A549 (cell line): Measurements from ENCODE around the gene CABCOCO1. TPM values are rescaled to one million over a fixed set of nuclear protein-coding genes. Genes with fewer than 3 reads are reported as not detected.

ENCODE experiments used
- ATAC-seq, 2 experiments: fragments of 200-7000 bp in 1 of 2; fragments of >200 bp in 1 of 2; cut with Nextera tagmentation in 1 of 2; cut with Tn5 transposase in 1 of 2; 3 replicates each; pipeline versions ENCODE4 v1.8.0 to v1.9.1; 2018 to 2020; ENCODE audit warnings: mild to moderate bottlenecking in 1 of 2, moderate library complexity in 1 of 2
- CTCF ChIA-PET: fragments of 300-600 bp; sonication (Branson Sonifier 250); formaldehyde crosslinking; extraction: SDS; loops from one replicate; lab custom pipeline; 2021; ENCODE audit warnings: antibody characterized with exemption, inconsistent platforms; lab: Yijun Ruan, JAX
- POLR2A ChIA-PET: fragments of 350-600 bp; formaldehyde crosslinking; extraction: SDS; loops from one replicate; lab custom pipeline; 2021; ENCODE audit warnings: antibody characterized with exemption, inconsistent platforms; lab: Yijun Ruan, JAX
- DNase-seq, 2 experiments: peaks; one replicate each; pipeline versions ENCODE4 v3.0.0 to v3.0.0-alpha.2; 2011 to 2016; ENCODE audit warnings: low read depth in 1 of 2, low spot score in 1 of 2
- FAIRE-seq: peaks from 2 replicates; lab custom pipeline; 2011; peaks lifted over from hg19 to GRCh38; lab: Jason Lieb, UNC
- H3K27ac ChIP-seq, 2 experiments: fragments of >200 bp; sonication (Bioruptor Twin); formaldehyde crosslinking; 3 replicates each; pipeline ENCODE4 v1.5.1; 2016 to 2017
- H3K4me1 ChIP-seq: fragments of >200 bp; sonication (Bioruptor Twin); formaldehyde crosslinking; 3 replicates; pipeline ENCODE4 v1.6.1; 2016
- H3K4me2 ChIP-seq: fragments of >200 bp; sonication (Bioruptor Twin); formaldehyde crosslinking; 3 replicates; pipeline ENCODE4 v1.6.1; 2016
- H3K4me3 ChIP-seq: fragments of >200 bp; sonication (Bioruptor Twin); formaldehyde crosslinking; 3 replicates; pipeline ENCODE4 v1.5.1; 2016
- H3K9me3 ChIP-seq: fragments of >200 bp; sonication (Bioruptor Twin); formaldehyde crosslinking; 3 replicates; pipeline ENCODE4 v1.6.1; 2016
- BCL3 ChIP-seq: fragments of >200 bp; sonication (Bioruptor Twin); formaldehyde crosslinking; IDR thresholded peaks from 3 replicates; pipeline ENCODE4 v1.6.1; 2016
- CEBPB ChIP-seq, 2 experiments: fragments of >200 bp in 1 of 2; sonication (Bioruptor Twin) in 1 of 2; formaldehyde crosslinking in 1 of 2; IDR thresholded peaks; 2 replicates each; pipeline ENCODE4 v1.6.1; 2012 to 2016
- ELK1 ChIP-seq: fragments of 150-350 bp; IDR thresholded peaks from 2 replicates; pipeline ENCODE4 v1.6.1; 2014; ENCODE audit warnings: low read depth, mild to moderate bottlenecking, low read length
- EP300 ChIP-seq, 2 experiments: fragments of >200 bp; sonication (Bioruptor Twin); formaldehyde crosslinking; IDR thresholded peaks; 2 replicates in 1 of 2; 3 replicates in 1 of 2; pipeline ENCODE4 v1.6.1; 2016 to 2017
- FOSL2 ChIP-seq, 2 experiments: fragments of 450-650 bp in 1 of 2; fragments of >200 bp in 1 of 2; sonication (Bioruptor Twin) in 1 of 2; formaldehyde crosslinking; IDR thresholded peaks; 2 replicates each; pipeline versions ENCODE4 v1.5.0 to v1.6.1; 2016 to 2020; ENCODE audit warnings: mild to moderate bottlenecking in 1 of 2, moderate library complexity in 1 of 2
- GATA3 ChIP-seq: IDR thresholded peaks from 2 replicates; pipeline ENCODE4 v1.6.1; 2012; ENCODE audit warnings: borderline replicate concordance
- HES2 ChIP-seq: fragments of >200 bp; sonication (Bioruptor Twin); formaldehyde crosslinking; IDR thresholded peaks from 2 replicates; pipeline ENCODE4 v1.6.1; 2016
- HEYL ChIP-seq: fragments of 250-450 bp; sonication (Bioruptor Pico); IDR thresholded peaks from 2 replicates; pipeline ENCODE4 v1.8.0; 2021; ENCODE audit warnings: mild to moderate bottlenecking, moderate library complexity
- HMGXB4 ChIP-seq: fragments of 250-450 bp; sonication (Bioruptor Pico); IDR thresholded peaks from 2 replicates; pipeline ENCODE4 v1.5.0; 2021; ENCODE audit warnings: mild to moderate bottlenecking, moderate library complexity, borderline replicate concordance
- HOXB5 ChIP-seq: fragments of 250-450 bp; sonication (Bioruptor Pico); IDR thresholded peaks from 2 replicates; pipeline ENCODE4 v1.5.0; 2020; ENCODE audit warnings: mild to moderate bottlenecking, moderate library complexity
- JUN ChIP-seq, 2 experiments: fragments of >200 bp; sonication (Bioruptor Twin); formaldehyde crosslinking; IDR thresholded peaks; 2 replicates in 1 of 2; 3 replicates in 1 of 2; pipeline ENCODE4 v1.6.1; 2016 to 2017
- JUNB ChIP-seq: fragments of >200 bp; sonication (Bioruptor Twin); formaldehyde crosslinking; IDR thresholded peaks from 2 replicates; pipeline ENCODE4 v1.6.1; 2016
- KDM1A ChIP-seq: fragments of 200-600 bp; sonication (generic); IDR thresholded peaks from 2 replicates; pipeline ENCODE4 v1.6.1; 2016; ENCODE audit warnings: low read depth, mild to moderate bottlenecking
- MAFK ChIP-seq: fragments of 450-650 bp; IDR thresholded peaks from 2 replicates; pipeline ENCODE4 v1.6.1; 2014; ENCODE audit not compliant: partially characterized antibody
- MAX ChIP-seq: IDR thresholded peaks from 2 replicates; pipeline ENCODE4 v1.6.1; 2012
- MAZ ChIP-seq: fragments of 150-350 bp; IDR thresholded peaks from 2 replicates; pipeline ENCODE4 v1.6.1; 2014; ENCODE audit warnings: antibody characterized with exemption, low read depth, low read length, borderline replicate concordance
- MYC ChIP-seq: IDR thresholded peaks from 2 replicates; pipeline ENCODE4 v1.6.1; 2012; ENCODE audit warnings: mild to moderate bottlenecking, inconsistent platforms, low read length, improper control_type of control experiment, borderline replicate concordance
- NR3C1 ChIP-seq: fragments of >200 bp; sonication (Bioruptor Twin); formaldehyde crosslinking; IDR thresholded peaks from 3 replicates; pipeline ENCODE4 v1.6.1; 2017
- RAD21 ChIP-seq, 2 experiments: fragments of >200 bp in 1 of 2; sonication (Bioruptor Twin) in 1 of 2; formaldehyde crosslinking in 1 of 2; IDR thresholded peaks in 1 of 2; conservative IDR thresholded peaks in 1 of 2; 2 replicates in 1 of 2; 3 replicates in 1 of 2; pipeline ENCODE4 v1.6.1; 2012 to 2018; ENCODE audit warnings: inconsistent platforms in 1 of 2
- RFX5 ChIP-seq: fragments of 450-650 bp; IDR thresholded peaks from 2 replicates; pipeline ENCODE4 v1.7.1; 2014; ENCODE audit warnings: antibody characterized with exemption, mild to moderate bottlenecking, moderate library complexity
- SMC3 ChIP-seq: fragments of >200 bp; sonication (Bioruptor Twin); formaldehyde crosslinking; IDR thresholded peaks from 3 replicates; pipeline ENCODE4 v1.6.1; 2018; ENCODE audit warnings: inconsistent platforms
- TFCP2L1 ChIP-seq: fragments of 250-450 bp; sonication (Bioruptor Pico); IDR thresholded peaks from 2 replicates; pipeline ENCODE4 v1.5.0; 2021; ENCODE audit warnings: mild to moderate bottlenecking
- TP53 ChIP-seq: fragments of 250-450 bp; sonication (Bioruptor Pico); IDR thresholded peaks from 2 replicates; pipeline ENCODE4 v1.5.0; 2021; ENCODE audit warnings: mild to moderate bottlenecking, moderate library complexity
- USF2 ChIP-seq: fragments of 450-650 bp; IDR thresholded peaks from 2 replicates; pipeline ENCODE4 v1.6.1; 2014; ENCODE audit warnings: antibody characterized with exemption
- ZC3H11A ChIP-seq: fragments of 450-650 bp; IDR thresholded peaks from 2 replicates; pipeline ENCODE4 v1.6.1; 2014; ENCODE audit warnings: antibody characterized with exemption, mild to moderate bottlenecking
- WGBS: methylation state at CpG from one replicate; pipeline ENCODE4 v1.1.6; 2017; ENCODE audit errors: missing lambda C conversion rate; 5-methylcytosine and 5-hydroxymethylcytosine counted together
- polyA plus RNA-seq, 4 experiments: library from polyadenylated mRNA; depleted of rRNA in 3 of 4; stranded (reverse); fragments of >200 nt; fragmentation: RNase III in 1 of 4; extraction: RNeasy Plus Mini Kit Qiagen cat#74134 plus additional on column Dnase treatment in 1 of 4; gene quantifications; 2 replicates in 3 of 4; 3 replicates in 1 of 4; pipeline ENCODE4 v1.2.3, GENCODE V29; 2011 to 2017

The CABCOCO1 gene
- polyA plus RNA-seq, 2 of the 4 experiments (the other 2 are of a cell fraction): 0.77 to 1.1 TPM

- DNase-seq (peak; percentile 36 to 88), ATAC-seq (peak; percentile 91 to 95), FAIRE-seq (peak; percentile 72)
- H3K4me1 ChIP-seq: peaks cover 51% of the 10 kb centered on the region
- H3K27ac ChIP-seq: peak overlapping the region; percentile 80 to 82
- WGBS: 13% methylated on average over 4 of the region's 4 CpGs
- no peak overlapping the region for H3K4me3 ChIP-seq
- POLR2A ChIA-PET: no interaction called here
- peak overlapping the region; percentile 70 for H3K4me2 ChIP-seq
- TF ChIP-seq TFCP2L1 (CRISPR knock-in tag) (no peak), TP53 (CRISPR knock-in tag) (no peak), ELK1 (no peak), MYC (no peak), EP300 (IDR thresholded peaks at IDR 0.05) (peak; percentile 81 to 92; a peak in 3 of 5 replicates), CEBPB (IDR thresholded peaks at IDR 0.05) (peak; percentile 61 to 82; a peak in 3 of 4 replicates), SMC3 (peak; percentile 40; the same call in 2 of the 3 replicates), MAZ (no peak), KDM1A (no peak), RAD21 (conservative IDR thresholded peaks at IDR 0.05 in 1 of 2, IDR thresholded peaks at IDR 0.05 in 1 of 2) (peak in 1 of 2 experiments; percentile 40; a peak in 2 of 5 replicates), MAX (peak; percentile 69), GATA3 (peak; percentile 89), HES2 (0 out of 2 replicates have a peak, but pooled peaks have one; percentile 56), BCL3 (peak; percentile 77; the same call in 2 of the 3 replicates), JUNB (peak; percentile 84), JUN (IDR thresholded peaks at IDR 0.05) (peak; percentile 87 to 93; a peak in 4 of 5 replicates), MAFK (peak; percentile 73), NR3C1 (no peak), USF2 (no peak), HOXB5 (CRISPR knock-in tag) (no peak), FOSL2 (IDR thresholded peaks at IDR 0.05) (peak; percentile 80), FOSL2 (CRISPR knock-in tag; IDR thresholded peaks at IDR 0.05) (peak; percentile 95), HEYL (CRISPR knock-in tag) (no peak)
- CTCF ChIA-PET: interaction anchor here (0.6 to 1.9 kb wide), 2 partner anchors 19 to 725 kb away, joined by 3 read pairs; no protein-coding TSS in a partner anchor
- H3K9me3 ChIP-seq: no peaks in the 10 kb centered on the region
Observed at GRCh38 chr10:61628875-61629513, 33.7 kb upstream of the CABCOCO1 start.

GRCh38 chr10:61629576-61629975, 33.2 kb upstream of the CABCOCO1 start:
- no peaks in the 10 kb centered on the region for H3K9me3 ChIP-seq
- ChIA-PET CTCF (interaction anchor here (1.9 kb wide), 1 partner anchor 19 kb away, joined by 3 read pairs; no protein-coding TSS in a partner anchor), POLR2A (no interaction called here)
- peak overlapping the region; percentile 70 for H3K4me2 ChIP-seq
- ATAC-seq: peak in 1 of 2 experiments; percentile 10; a peak in 1 of 6 replicates
- no peak for DNase-seq
- no peak for FAIRE-seq
- peak overlapping the region; percentile 80 to 82 for H3K27ac ChIP-seq
- TF ChIP-seq RFX5 (no peak), ZC3H11A (no peak), HMGXB4 (no peak)
- H3K4me1 ChIP-seq: peaks cover 51% of the 10 kb centered on the region
- WGBS: 85% methylated on average over 4 of the region's 4 CpGs
- H3K4me3 ChIP-seq: no peak overlapping the region
